H9 (cell line): ENCODE data around the gene USP46. TPM values are rescaled to one million over a fixed set of nuclear protein-coding genes. Genes with fewer than 3 reads are reported as not detected.

ENCODE experiments used
- DNase-seq: peaks from one replicate; pipeline ENCODE4 v3.0.0-alpha.2; 2017
- H2AFZ ChIP-seq: one replicate; pipeline ENCODE4 v1.6.1; 2013; ENCODE audit warnings: mild to moderate bottlenecking, low read length, control low read depth, moderate library complexity
- H2AK5ac ChIP-seq: 2 replicates; pipeline ENCODE4 v1.6.1; 2013; ENCODE audit warnings: low read length, control low read depth, mixed read lengths; ENCODE audit not compliant: insufficient read length
- H2BK120ac ChIP-seq: one replicate; pipeline ENCODE4 v1.6.1; 2013; ENCODE audit warnings: low read depth, mild to moderate bottlenecking, low read length, control low read depth, inconsistent platforms; ENCODE audit not compliant: poor library complexity, severe bottlenecking
- H2BK12ac ChIP-seq: 2 replicates; pipeline ENCODE4 v1.6.1; 2013; ENCODE audit warnings: low read length, control low read depth, mixed read lengths, low read depth; ENCODE audit not compliant: insufficient read length
- H2BK15ac ChIP-seq: 2 replicates; pipeline ENCODE4 v1.6.1; 2013; ENCODE audit warnings: low read depth, low read length, control low read depth
- H2BK20ac ChIP-seq: one replicate; pipeline ENCODE4 v1.6.1; 2013; ENCODE audit warnings: low read depth, mild to moderate bottlenecking, low read length, control low read depth, inconsistent platforms; ENCODE audit not compliant: poor library complexity, severe bottlenecking
- H2BK5ac ChIP-seq: 2 replicates; pipeline ENCODE4 v1.6.1; 2013; ENCODE audit warnings: low read length, control low read depth, mixed read lengths; ENCODE audit not compliant: insufficient read length
- H3K14ac ChIP-seq: 2 replicates; pipeline ENCODE4 v1.6.1; 2013; ENCODE audit warnings: low read length, control low read depth; ENCODE audit not compliant: insufficient read depth
- H3K18ac ChIP-seq: 2 replicates; pipeline ENCODE4 v1.6.1; 2013; ENCODE audit warnings: low read depth, mild to moderate bottlenecking, mixed read lengths, low read length, control low read depth; ENCODE audit not compliant: insufficient read length
- H3K23ac ChIP-seq: 2 replicates; pipeline ENCODE4 v1.6.1; 2013; ENCODE audit warnings: low read length, control low read depth, mixed read lengths, low read depth; ENCODE audit not compliant: insufficient read length
- H3K23me2 ChIP-seq: 2 replicates; pipeline ENCODE4 v1.6.1; 2013; ENCODE audit warnings: low read depth, mild to moderate bottlenecking, mixed read lengths, low read length, control low read depth; ENCODE audit not compliant: insufficient read length, poor library complexity, severe bottlenecking
- H3K27ac ChIP-seq: 2 replicates; pipeline ENCODE4 v1.5.1; 2013; ENCODE audit warnings: low read length, control low read depth, mixed read lengths, low read depth; ENCODE audit not compliant: insufficient read length
- H3K27me3 ChIP-seq: 2 replicates; pipeline ENCODE4 v1.6.1; 2013; ENCODE audit warnings: low read length, control low read depth, inconsistent platforms; ENCODE audit not compliant: insufficient read depth
- H3K4ac ChIP-seq: 2 replicates; pipeline ENCODE4 v1.6.1; 2013; ENCODE audit warnings: low read depth, mild to moderate bottlenecking, control low read depth, inconsistent platforms, low read length, moderate library complexity
- H3K4me1 ChIP-seq: 2 replicates; pipeline ENCODE4 v1.6.1; 2013; ENCODE audit warnings: low read length, control low read depth, inconsistent platforms; ENCODE audit not compliant: insufficient read depth
- H3K4me2 ChIP-seq: 2 replicates; pipeline ENCODE4 v1.6.1; 2013; ENCODE audit warnings: low read length, control low read depth, mixed read lengths; ENCODE audit not compliant: insufficient read length, insufficient read depth
- H3K56ac ChIP-seq: 2 replicates; pipeline ENCODE4 v1.6.1; 2013; ENCODE audit warnings: low read depth, mild to moderate bottlenecking, mixed read lengths, low read length, control low read depth; ENCODE audit not compliant: insufficient read length
- H3K79me1 ChIP-seq: 2 replicates; pipeline ENCODE4 v1.6.1; 2013; ENCODE audit warnings: low read depth, mild to moderate bottlenecking, moderate library complexity, low read length, control low read depth, inconsistent platforms; ENCODE audit not compliant: insufficient read depth, poor library complexity, severe bottlenecking
- H3K79me2 ChIP-seq: 2 replicates; pipeline ENCODE4 v1.6.1; 2013; ENCODE audit warnings: low read length, control low read depth, inconsistent platforms; ENCODE audit not compliant: insufficient read depth
- H3K9ac ChIP-seq: 2 replicates; pipeline ENCODE4 v1.6.1; 2013; ENCODE audit warnings: low read length, control low read depth, mixed read lengths; ENCODE audit not compliant: insufficient read length; ENCODE audit errors: extremely low read depth
- H3K9me3 ChIP-seq: one replicate; pipeline ENCODE4 v1.6.1; 2013; ENCODE audit warnings: low read depth, low read length, inconsistent platforms; ENCODE audit not compliant: control insufficient read depth
- H3T11ph ChIP-seq: one replicate; pipeline ENCODE4 v1.6.1; 2013; ENCODE audit warnings: mild to moderate bottlenecking, low read length, control low read depth, inconsistent platforms
- H4K20me1 ChIP-seq: one replicate; pipeline ENCODE4 v1.6.1; 2013; ENCODE audit not compliant: control insufficient read depth, insufficient read length, insufficient read depth
- H4K5ac ChIP-seq: 2 replicates; pipeline ENCODE4 v1.6.1; 2013; ENCODE audit warnings: low read depth, mild to moderate bottlenecking, mixed read lengths, low read length, control low read depth; ENCODE audit not compliant: insufficient read length
- H4K8ac ChIP-seq: replicated peaks from 2 replicates; pipeline ENCODE4 v1.6.1; 2013; ENCODE audit warnings: low read length, control low read depth, mixed read lengths, low read depth; ENCODE audit not compliant: insufficient read length
- H4K91ac ChIP-seq: 2 replicates; pipeline ENCODE4 v1.6.1; 2013; ENCODE audit warnings: low read depth, mild to moderate bottlenecking, moderate library complexity, mixed read lengths, low read length, control low read depth; ENCODE audit not compliant: insufficient read length
- H3K27ac Mint-ChIP-seq, 3 experiments: 2 replicates in 2 of 3; 3 replicates in 1 of 3; pipeline ENCODE4 v1.8.0; 2020 to 2021; ENCODE audit warnings: mixed read lengths in 3 of 3, mild to moderate bottlenecking in 1 of 3, moderate library complexity in 1 of 3
- H3K27me3 Mint-ChIP-seq: 2 replicates; pipeline ENCODE4 v1.8.0; 2021; ENCODE audit warnings: low read depth, mild to moderate bottlenecking, moderate library complexity, mixed read lengths
- H3K36me3 Mint-ChIP-seq, 3 experiments: 2 replicates in 2 of 3; 3 replicates in 1 of 3; pipeline ENCODE4 v1.8.0; 2020 to 2021; ENCODE audit warnings: low read depth in 3 of 3, mixed read lengths in 3 of 3; ENCODE audit not compliant: insufficient read depth in 1 of 3
- H3K4me1 Mint-ChIP-seq, 2 experiments: 2 replicates each; pipeline ENCODE4 v1.8.0; 2020; ENCODE audit warnings: mixed read lengths in 2 of 2
- H3K4me3 Mint-ChIP-seq, 2 experiments: 2 replicates in 1 of 2; 3 replicates in 1 of 2; pipeline ENCODE4 v1.8.0; 2020 to 2021; ENCODE audit warnings: mild to moderate bottlenecking in 2 of 2, mixed read lengths in 2 of 2, moderate library complexity in 1 of 2
- H3K9me3 Mint-ChIP-seq, 2 experiments: 2 replicates in 1 of 2; 3 replicates in 1 of 2; pipeline ENCODE4 v1.8.0; 2020; ENCODE audit warnings: mild to moderate bottlenecking in 2 of 2, mixed read lengths in 2 of 2, moderate library complexity in 1 of 2
- WGBS: extraction: QIAGEN DNeasy Blood & Tissue Kit; methylation state at CpG from one replicate; pipeline ENCODE4 v1.1.7; 2013; ENCODE audit warnings: missing lambda C conversion rate, low lambda C conversion rate, mixed read lengths; ENCODE audit not compliant: insufficient read length; ENCODE audit errors: extremely low coverage; 5-methylcytosine and 5-hydroxymethylcytosine counted together
- total RNA-seq: library from RNA; stranded (reverse); gene quantifications from 2 replicates; pipeline ENCODE4 v1.2.1, GENCODE V29; 2021
- TF ChIP-seq, protein P1 (sequence below): fragments of 200-600 bp; sonication (generic); conservative IDR thresholded peaks from 3 replicates; pipeline ENCODE4 v1.8.0; 2021; ENCODE audit warnings: antibody characterized with exemption, mild to moderate bottlenecking

USP46 gene
- total RNA-seq, 1 experiment from 2014 or later, result 59.8 TPM

DNA sequence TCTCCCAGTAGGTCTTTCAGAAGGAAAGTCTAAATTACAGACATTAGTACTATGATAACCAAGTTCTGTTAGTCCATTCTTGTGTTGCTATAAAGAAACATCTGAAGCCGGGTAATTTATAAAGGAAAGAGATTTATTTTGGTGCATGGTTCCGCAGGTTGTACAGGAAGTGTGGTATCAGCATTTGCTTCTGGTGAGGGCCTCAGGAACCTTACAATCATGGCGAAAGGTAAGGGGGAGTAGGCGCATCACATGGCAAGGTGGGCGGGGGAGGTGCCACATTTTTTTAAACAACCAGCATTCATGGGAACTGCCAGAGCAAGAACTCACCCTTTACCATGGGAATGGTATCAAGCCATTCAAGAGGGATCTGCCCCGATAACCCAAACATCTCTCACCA, 26.2 kb upstream of the USP46 start:
- Histone ChIP-seq H3K27ac (no peak overlapping the region), H3K18ac (no peak overlapping the region), H3K79me1 (no peaks in the 10 kb centered on the region), H3K79me2 (no peaks in the 10 kb centered on the region), H3K9me3 (no peaks in the 10 kb centered on the region), H4K91ac (no peak overlapping the region), H2BK5ac (no peak overlapping the region), H3K23ac (no peak overlapping the region), H3K4me2 (no peak overlapping the region), H4K8ac (no peak overlapping the region), H3K4ac (no peak overlapping the region), H3K23me2 (no peaks in the 10 kb centered on the region), H2BK15ac (no peak overlapping the region), H2BK20ac (no peak overlapping the region), H3T11ph (no peak overlapping the region), H3K27me3 (no peaks in the 10 kb centered on the region), H3K14ac (no peak overlapping the region), H2BK120ac (no peak overlapping the region), H2BK12ac (no peak overlapping the region), H2AK5ac (no peak overlapping the region), H2AFZ (no peak overlapping the region), H4K5ac (no peak overlapping the region), H3K4me1 (no peaks in the 10 kb centered on the region; the same call in 1 of the 2 replicates), H3K56ac (no peak overlapping the region), H3K9ac (no peak overlapping the region), H4K20me1 (no peaks in the 10 kb centered on the region)
- DNase-seq, result no peak
- no peaks in the 10 kb centered on the region; a peak in 1 of 7 replicates for H3K36me3 Mint-ChIP-seq
- no CpG with 5 or more reads among the region's 6 CpGs for WGBS
- peaks cover 13 to 17% of the 10 kb centered on the region in 2 experiments for H3K4me1 Mint-ChIP-seq
- no peaks in the 10 kb centered on the region for H3K27me3 Mint-ChIP-seq
- H3K27ac Mint-ChIP-seq, result no peak overlapping the region
- TF ChIP-seq, protein P1, sequence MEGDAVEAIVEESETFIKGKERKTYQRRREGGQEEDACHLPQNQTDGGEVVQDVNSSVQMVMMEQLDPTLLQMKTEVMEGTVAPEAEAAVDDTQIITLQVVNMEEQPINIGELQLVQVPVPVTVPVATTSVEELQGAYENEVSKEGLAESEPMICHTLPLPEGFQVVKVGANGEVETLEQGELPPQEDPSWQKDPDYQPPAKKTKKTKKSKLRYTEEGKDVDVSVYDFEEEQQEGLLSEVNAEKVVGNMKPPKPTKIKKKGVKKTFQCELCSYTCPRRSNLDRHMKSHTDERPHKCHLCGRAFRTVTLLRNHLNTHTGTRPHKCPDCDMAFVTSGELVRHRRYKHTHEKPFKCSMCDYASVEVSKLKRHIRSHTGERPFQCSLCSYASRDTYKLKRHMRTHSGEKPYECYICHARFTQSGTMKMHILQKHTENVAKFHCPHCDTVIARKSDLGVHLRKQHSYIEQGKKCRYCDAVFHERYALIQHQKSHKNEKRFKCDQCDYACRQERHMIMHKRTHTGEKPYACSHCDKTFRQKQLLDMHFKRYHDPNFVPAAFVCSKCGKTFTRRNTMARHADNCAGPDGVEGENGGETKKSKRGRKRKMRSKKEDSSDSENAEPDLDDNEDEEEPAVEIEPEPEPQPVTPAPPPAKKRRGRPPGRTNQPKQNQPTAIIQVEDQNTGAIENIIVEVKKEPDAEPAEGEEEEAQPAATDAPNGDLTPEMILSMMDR, result no peak
- H3K4me3 Mint-ChIP-seq, result no peak overlapping the region
- H3K9me3 Mint-ChIP-seq, result no peaks in the 10 kb centered on the region; a peak in 1 of 5 replicates
